GM23338 (cell line): Measurements from ENCODE around the gene LHX3. TPM values are rescaled to one million over a fixed set of nuclear protein-coding genes. Genes with fewer than 3 reads are reported as not detected.

Experiments
- EZH2phosphoT487 ChIP-seq: fragments of 200-600 bp; sonication (generic); IDR thresholded peaks from one replicate; pipeline ENCODE4 v1.8.1; 2018; ENCODE audit warnings: antibody characterized with exemption; ENCODE audit not compliant: unreplicated experiment
- polyA plus RNA-seq: library from polyadenylated mRNA; unstranded; fragments of >200 nt; fragmentation: Nextera tagmentation; extraction: Ambion mirVana; gene quantifications from 2 replicates; pipeline ENCODE4 v1.2.1, GENCODE V29; 2016
- total RNA-seq: library from RNA; depleted of rRNA; stranded (reverse); fragments of >200 nt; shearing (Covaris generic); gene quantifications from 2 replicates; pipeline ENCODE4 v1.2.3, GENCODE V29; 2014; rRNA removed
- TF ChIP-seq, protein P1 (sequence below): IDR thresholded peaks from 2 replicates; pipeline ENCODE4 v1.6.1; 2016; ENCODE audit warnings: antibody characterized with exemption
- TF ChIP-seq, protein P2 (sequence below): IDR thresholded peaks from one replicate; pipeline ENCODE4 v1.6.1; 2018; ENCODE audit warnings: antibody characterized with exemption; ENCODE audit not compliant: unreplicated experiment

LHX3 gene
- total and polyA plus RNA-seq, 2 experiments from 2014 or later, result 0.08 TPM; not detected in 1

DNA sequence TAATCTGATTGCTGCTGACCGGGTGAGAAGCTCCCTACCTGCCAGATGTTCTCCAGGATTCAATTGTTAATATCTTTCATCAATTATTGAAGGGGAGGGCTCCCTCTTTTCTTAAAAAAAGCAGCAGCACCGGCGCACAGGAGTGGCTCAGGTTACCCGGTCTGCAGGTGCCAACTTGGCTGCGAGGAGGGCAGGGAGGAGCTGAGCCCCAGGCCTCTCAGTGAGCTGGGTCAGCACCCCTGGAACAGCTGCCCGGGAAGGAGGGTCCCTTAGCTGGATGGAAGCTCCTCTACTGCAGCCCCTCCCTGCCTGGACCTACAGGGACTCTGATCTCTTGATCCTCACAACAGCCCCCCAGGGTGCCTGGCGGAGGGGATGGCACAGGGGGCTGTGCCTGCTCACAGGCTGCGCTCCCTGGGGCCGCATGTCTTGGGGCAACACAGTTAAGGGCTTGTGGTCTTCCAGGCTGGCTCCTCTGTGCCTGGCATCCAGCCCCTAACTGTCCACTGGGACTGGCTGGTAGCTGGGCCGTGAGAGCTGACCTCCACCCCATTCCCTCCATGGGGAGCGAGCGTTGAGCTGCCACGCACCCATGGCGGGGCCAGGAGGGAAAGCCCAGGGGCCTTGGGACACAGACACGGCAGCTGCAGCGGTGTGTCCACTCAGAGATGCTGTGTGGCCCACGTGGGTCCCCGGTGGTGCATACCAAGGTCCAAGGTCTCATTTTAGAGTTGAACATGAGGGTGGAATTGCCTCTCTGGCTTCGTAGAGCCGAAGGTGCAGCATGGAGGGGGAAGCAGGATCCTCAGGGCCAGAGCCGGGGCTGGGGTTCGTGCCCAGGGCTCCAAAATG lies 57.7 kb downstream of the LHX3 start (continued):
- TF ChIP-seq, protein P1, sequence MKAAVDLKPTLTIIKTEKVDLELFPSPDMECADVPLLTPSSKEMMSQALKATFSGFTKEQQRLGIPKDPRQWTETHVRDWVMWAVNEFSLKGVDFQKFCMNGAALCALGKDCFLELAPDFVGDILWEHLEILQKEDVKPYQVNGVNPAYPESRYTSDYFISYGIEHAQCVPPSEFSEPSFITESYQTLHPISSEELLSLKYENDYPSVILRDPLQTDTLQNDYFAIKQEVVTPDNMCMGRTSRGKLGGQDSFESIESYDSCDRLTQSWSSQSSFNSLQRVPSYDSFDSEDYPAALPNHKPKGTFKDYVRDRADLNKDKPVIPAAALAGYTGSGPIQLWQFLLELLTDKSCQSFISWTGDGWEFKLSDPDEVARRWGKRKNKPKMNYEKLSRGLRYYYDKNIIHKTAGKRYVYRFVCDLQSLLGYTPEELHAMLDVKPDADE, result no peak
- no peak for TF ChIP-seq EZH2phosphoT487
- TF ChIP-seq, protein P2, sequence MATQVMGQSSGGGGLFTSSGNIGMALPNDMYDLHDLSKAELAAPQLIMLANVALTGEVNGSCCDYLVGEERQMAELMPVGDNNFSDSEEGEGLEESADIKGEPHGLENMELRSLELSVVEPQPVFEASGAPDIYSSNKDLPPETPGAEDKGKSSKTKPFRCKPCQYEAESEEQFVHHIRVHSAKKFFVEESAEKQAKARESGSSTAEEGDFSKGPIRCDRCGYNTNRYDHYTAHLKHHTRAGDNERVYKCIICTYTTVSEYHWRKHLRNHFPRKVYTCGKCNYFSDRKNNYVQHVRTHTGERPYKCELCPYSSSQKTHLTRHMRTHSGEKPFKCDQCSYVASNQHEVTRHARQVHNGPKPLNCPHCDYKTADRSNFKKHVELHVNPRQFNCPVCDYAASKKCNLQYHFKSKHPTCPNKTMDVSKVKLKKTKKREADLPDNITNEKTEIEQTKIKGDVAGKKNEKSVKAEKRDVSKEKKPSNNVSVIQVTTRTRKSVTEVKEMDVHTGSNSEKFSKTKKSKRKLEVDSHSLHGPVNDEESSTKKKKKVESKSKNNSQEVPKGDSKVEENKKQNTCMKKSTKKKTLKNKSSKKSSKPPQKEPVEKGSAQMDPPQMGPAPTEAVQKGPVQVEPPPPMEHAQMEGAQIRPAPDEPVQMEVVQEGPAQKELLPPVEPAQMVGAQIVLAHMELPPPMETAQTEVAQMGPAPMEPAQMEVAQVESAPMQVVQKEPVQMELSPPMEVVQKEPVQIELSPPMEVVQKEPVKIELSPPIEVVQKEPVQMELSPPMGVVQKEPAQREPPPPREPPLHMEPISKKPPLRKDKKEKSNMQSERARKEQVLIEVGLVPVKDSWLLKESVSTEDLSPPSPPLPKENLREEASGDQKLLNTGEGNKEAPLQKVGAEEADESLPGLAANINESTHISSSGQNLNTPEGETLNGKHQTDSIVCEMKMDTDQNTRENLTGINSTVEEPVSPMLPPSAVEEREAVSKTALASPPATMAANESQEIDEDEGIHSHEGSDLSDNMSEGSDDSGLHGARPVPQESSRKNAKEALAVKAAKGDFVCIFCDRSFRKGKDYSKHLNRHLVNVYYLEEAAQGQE, result no peak

Other genes starting within 250 kb of the LHX3 start
- 86.6 and 95.7 TPM in 2 replicates for gene UBAC1, start 243.8 kb downstream of the LHX3 start, total RNA-seq
- 63.2 and 71.6 TPM in 2 replicates for gene UBAC1, start 243.8 kb downstream of the LHX3 start, polyA plus RNA-seq
- gene NACC2, start 109.8 kb downstream of the LHX3 start, total RNA-seq, result 16.5 and 20.8 TPM in 2 replicates
- gene NACC2, start 109.8 kb downstream of the LHX3 start, polyA plus RNA-seq, result 3.2 and 3.8 TPM in 2 replicates
- 32.6 and 39.2 TPM in 2 replicates for gene TMEM250, start 86.3 kb downstream of the LHX3 start, total RNA-seq
- gene TMEM250, start 86.3 kb downstream of the LHX3 start, polyA plus RNA-seq, result 11.8 and 12.2 TPM in 2 replicates
- gene QSOX2, start 40.7 kb upstream of the LHX3 start, total RNA-seq, result 25.5 and 29.2 TPM in 2 replicates
- gene QSOX2, start 40.7 kb upstream of the LHX3 start, polyA plus RNA-seq, result 9.2 and 10.5 TPM in 2 replicates
- gene CCDC187, start 99.0 kb upstream of the LHX3 start, total RNA-seq, result 0.14 TPM in 1 of 2 replicates, not detected in the other
- not detected in 2 replicates for gene CCDC187, start 99.0 kb upstream of the LHX3 start, polyA plus RNA-seq
- gene GPSM1, start 122.4 kb upstream of the LHX3 start, total RNA-seq, result 21.3 and 23.2 TPM in 2 replicates
- 4.8 and 5.6 TPM in 2 replicates for gene GPSM1, start 122.4 kb upstream of the LHX3 start, polyA plus RNA-seq
- gene DNLZ, start 158.6 kb upstream of the LHX3 start, total RNA-seq, result 21.7 and 53.9 TPM in 2 replicates
- 33.4 and 37.7 TPM in 2 replicates for gene DNLZ, start 158.6 kb upstream of the LHX3 start, polyA plus RNA-seq
- 0.49 and 1.1 TPM in 2 replicates for gene CARD9, start 168.5 kb upstream of the LHX3 start, total RNA-seq
- gene CARD9, start 168.5 kb upstream of the LHX3 start, polyA plus RNA-seq, result 0.63 and 0.92 TPM in 2 replicates
- 20.4 and 22.7 TPM in 2 replicates for gene SNAPC4, start 195.0 kb upstream of the LHX3 start, total RNA-seq
- gene SNAPC4, start 195.0 kb upstream of the LHX3 start, polyA plus RNA-seq, result 8.8 and 10.2 TPM in 2 replicates
- gene ENTR1, start 205.5 kb upstream of the LHX3 start, total RNA-seq, result 79.7 and 91.9 TPM in 2 replicates
- 25.6 and 29.9 TPM in 2 replicates for gene ENTR1, start 205.5 kb upstream of the LHX3 start, polyA plus RNA-seq
- 83.3 and 88.2 TPM in 2 replicates for gene PMPCA, start 205.5 kb upstream of the LHX3 start, total RNA-seq
- gene PMPCA, start 205.5 kb upstream of the LHX3 start, polyA plus RNA-seq, result 54.6 and 61.3 TPM in 2 replicates
- gene INPP5E, start 234.7 kb upstream of the LHX3 start, total RNA-seq, result 10.9 and 13.4 TPM in 2 replicates
- gene INPP5E, start 234.7 kb upstream of the LHX3 start, polyA plus RNA-seq, result 5.8 TPM in 2 replicates